Measurements from ENCODE around the gene NAGK.
"Not testable (repeated sequence)": the region's sequence is repeated elsewhere in the genome, so short reads cannot be mapped to it uniquely, and the experiment has no call there.

Gene NAGK

GRCh38 chr2:71068218-71069035 is at the start of gene NAGK:
Gene NAGK, plus strand, starts transcription at chr2:71068648. Its CDS starts 36 bp downstream, at chr2:71068684.
- DNase-seq (ENCODE audit: low read depth in 4 of 4, low spot score in 1 of 4), result peak; percentile 90 to 94 (median 92)

GRCh38 chr2:71019989-71020388 is 48.5 kb upstream of the NAGK start:
- not testable (repeated sequence) for DNase-seq (ENCODE audit: low read depth in 4 of 4, low spot score in 1 of 4)

GRCh38 chr2:71021394-71021793 is 47.1 kb upstream of the NAGK start:
- DNase-seq (ENCODE audit: low read depth in 4 of 4, low spot score in 1 of 4), result not testable (repeated sequence)

GRCh38 chr2:71023553-71024243 is 44.8 kb upstream of the NAGK start:
- DNase-seq (ENCODE audit: low read depth in 4 of 4, low spot score in 1 of 4), result peak; percentile 35 to 62 (median 51)

- DNase-seq (ENCODE audit: low read depth in 4 of 4, low spot score in 1 of 4), result not testable (repeated sequence)
Observed at GRCh38 chr2:71036296-71036695, 32.2 kb upstream of the NAGK start.

GRCh38 chr2:71042287-71042686 is 26.2 kb upstream of the NAGK start:
- no peak for DNase-seq (ENCODE audit: low read depth in 4 of 4, low spot score in 1 of 4)

GRCh38 chr2:71043531-71044407 is 24.7 kb upstream of the NAGK start:
- no peak for DNase-seq (ENCODE audit: low read depth in 4 of 4, low spot score in 1 of 4)

- no peak for DNase-seq (ENCODE audit: low read depth in 4 of 4, low spot score in 1 of 4)
Observed at GRCh38 chr2:71045151-71045550, 23.3 kb upstream of the NAGK start.

GRCh38 chr2:71045865-71046548 is 22.4 kb upstream of the NAGK start:
- no peak for DNase-seq (ENCODE audit: low read depth in 4 of 4, low spot score in 1 of 4)

GRCh38 chr2:71048096-71048495 is 20.4 kb upstream of the NAGK start:
- DNase-seq (ENCODE audit: low read depth in 4 of 4, low spot score in 1 of 4), result no peak

GRCh38 chr2:71049704-71050360 is 18.6 kb upstream of the NAGK start:
- DNase-seq (ENCODE audit: low read depth in 4 of 4, low spot score in 1 of 4), result peak in 3 of 4 experiments; percentile 32 to 51 (median 35)

- DNase-seq (ENCODE audit: low read depth in 4 of 4, low spot score in 1 of 4), result not testable (repeated sequence)
Observed at GRCh38 chr2:71055206-71055740, 13.2 kb upstream of the NAGK start.

GRCh38 chr2:71060211-71060610 is 8.2 kb upstream of the NAGK start:
- DNase-seq (ENCODE audit: low read depth in 4 of 4, low spot score in 1 of 4), result no peak

GRCh38 chr2:71060871-71061270 is 7.6 kb upstream of the NAGK start:
- no peak for DNase-seq (ENCODE audit: low read depth in 4 of 4, low spot score in 1 of 4)

GRCh38 chr2:71063216-71063615 is 5.2 kb upstream of the NAGK start:
- no peak for DNase-seq (ENCODE audit: low read depth in 4 of 4, low spot score in 1 of 4)

GRCh38 chr2:71064110-71064611 is 4.3 kb upstream of the NAGK start:
- no peak for DNase-seq (ENCODE audit: low read depth in 4 of 4, low spot score in 1 of 4)

- DNase-seq (ENCODE audit: low read depth in 4 of 4, low spot score in 1 of 4), result no peak
Observed at GRCh38 chr2:71064754-71065621, 3.5 kb upstream of the NAGK start.

GRCh38 chr2:71066856-71067255 is 1.6 kb upstream of the NAGK start:
- no peak for DNase-seq (ENCODE audit: low read depth in 4 of 4, low spot score in 1 of 4)
